ENCODE measurements around the gene L3MBTL4. TPM values are rescaled to one million over a fixed set of nuclear protein-coding genes. Genes with fewer than 3 reads are reported as not detected.

The L3MBTL4 gene
- total RNA-seq, 1 donor from 2014 or later, result 0.70 TPM

- intact Hi-C loops (cut with DNase I), result no loop called here
- DNase-seq (ENCODE audit: low spot score), result no peak
These were observed 393.2 kb downstream of the L3MBTL4 start for GRCh38 chr18:6021306-6022073.

- DNase-seq (ENCODE audit: low spot score), result no peak
- intact Hi-C loops (cut with DNase I), result no loop called here
These were observed 396.0 kb downstream of the L3MBTL4 start for GRCh38 chr18:6018671-6019070.

GRCh38 chr18:6017171-6017570, 397.5 kb downstream of the L3MBTL4 start:
- intact Hi-C loops (cut with DNase I), result no loop called here
- DNase-seq (ENCODE audit: low spot score), result no peak

- DNase-seq (ENCODE audit: low spot score), result no peak
These were observed 399.3 kb downstream of the L3MBTL4 start for GRCh38 chr18:6015364-6015763.

GRCh38 chr18:6013171-6013810, 401.4 kb downstream of the L3MBTL4 start:
- intact Hi-C loops (cut with DNase I), result no loop called here
- DNase-seq (ENCODE audit: low spot score), result no peak

More at GRCh38 chr18:6015364-6015763, 399.3 kb downstream of the L3MBTL4 start:
- intact Hi-C loops (cut with DNase I), result no loop called here

GRCh38 chr18:6010921-6011320, 403.8 kb downstream of the L3MBTL4 start:
- no peak for DNase-seq (ENCODE audit: low spot score)
- intact Hi-C loops (cut with DNase I), result no loop called here

- intact Hi-C loops (cut with DNase I), result no loop called here
- DNase-seq (ENCODE audit: low spot score), result no peak
These were observed 404.4 kb downstream of the L3MBTL4 start for GRCh38 chr18:6010284-6010683.

GRCh38 chr18:6009756-6010155, 405.0 kb downstream of the L3MBTL4 start:
- DNase-seq (ENCODE audit: low spot score), result no peak
- intact Hi-C loops (cut with DNase I), result no loop called here

GRCh38 chr18:6004683-6005082, 410.0 kb downstream of the L3MBTL4 start:
- intact Hi-C loops (cut with DNase I), result no loop called here
- no peak for DNase-seq (ENCODE audit: low spot score)

- intact Hi-C loops (cut with DNase I), result no loop called here
- no peak for DNase-seq (ENCODE audit: low spot score)
These were observed 410.6 kb downstream of the L3MBTL4 start for GRCh38 chr18:6004119-6004518.

- intact Hi-C loops (cut with DNase I), result no loop called here
- no peak for DNase-seq (ENCODE audit: low spot score)
These were observed 412.8 kb downstream of the L3MBTL4 start for GRCh38 chr18:6001867-6002266.

GRCh38 chr18:5998907-5999306, 415.8 kb downstream of the L3MBTL4 start:
- DNase-seq (ENCODE audit: low spot score), result no peak
- intact Hi-C loops (cut with DNase I), result no loop called here

- no peak for DNase-seq (ENCODE audit: low spot score)
- intact Hi-C loops (cut with DNase I), result no loop called here
These were observed 416.4 kb downstream of the L3MBTL4 start for GRCh38 chr18:5998166-5998881.

- DNase-seq (ENCODE audit: low spot score), result no peak
- intact Hi-C loops (cut with DNase I), result no loop called here
These were observed 417.4 kb downstream of the L3MBTL4 start for GRCh38 chr18:5997361-5997760.

- intact Hi-C loops (cut with DNase I), result no loop called here
- no peak for DNase-seq (ENCODE audit: low spot score)
These were observed 419.1 kb downstream of the L3MBTL4 start for GRCh38 chr18:5995626-5996025.

GRCh38 chr18:5993938-5994337, 420.8 kb downstream of the L3MBTL4 start:
- intact Hi-C loops (cut with DNase I), result no loop called here
- DNase-seq (ENCODE audit: low spot score), result no peak

- no peak for DNase-seq (ENCODE audit: low spot score)
- intact Hi-C loops (cut with DNase I), result no loop called here
These were observed 422.3 kb downstream of the L3MBTL4 start for GRCh38 chr18:5992381-5992780.

- intact Hi-C loops (cut with DNase I), result no loop called here
- no peak for DNase-seq (ENCODE audit: low spot score)
These were observed 427.5 kb downstream of the L3MBTL4 start for GRCh38 chr18:5987249-5987648.

GRCh38 chr18:5986257-5986931, 428.3 kb downstream of the L3MBTL4 start:
- no peak for DNase-seq (ENCODE audit: low spot score)
- intact Hi-C loops (cut with DNase I), result no loop called here

GRCh38 chr18:5984245-5984644, 430.5 kb downstream of the L3MBTL4 start:
- intact Hi-C loops (cut with DNase I), result no loop called here
- DNase-seq (ENCODE audit: low spot score), result no peak
